Measurements from ENCODE around the gene PNN. TPM values are rescaled to one million over a fixed set of nuclear protein-coding genes. Genes with fewer than 3 reads are reported as not detected.

PNN gene
- total and polyA plus RNA-seq, 10 of the 15 experiments (the other 5 are each of a cell fraction or from before 2014, with no cell fraction given), result 44.2 to 166 (median 91.0) TPM

GRCh38 chr14:39179042-39179441, 4.0 kb downstream of the PNN start:
- Histone ChIP-seq H3K4me2 (ENCODE audit: control insufficient read depth, insufficient read depth) (no peak overlapping the region), H3K27ac (ENCODE audit: control insufficient read depth, insufficient read depth) (no peak overlapping the region), H2AFZ (ENCODE audit: control insufficient read depth, low read depth, low read length) (no peak overlapping the region), H3K36me3 (ENCODE audit: control insufficient read depth in 2 of 2, insufficient read depth in 2 of 2, low read length in 1 of 2) (peaks cover 13 to 46% of the 10 kb centered on the region in 2 experiments), H3K79me2 (ENCODE audit: control insufficient read depth, insufficient read depth, low read length) (peaks cover 36% of the 10 kb centered on the region), H4K20me1 (ENCODE audit: control insufficient read depth, insufficient read depth) (no peaks in the 10 kb centered on the region), H3K27me3 (replicated peaks in 1 of 2; ENCODE audit: control insufficient read depth in 2 of 2, insufficient read depth in 2 of 2, low read length in 1 of 2) (no peaks in the 10 kb centered on the region), H3K9ac (ENCODE audit: control insufficient read depth, insufficient read depth, low read length) (no peak overlapping the region), H3K4me3 (no peak overlapping the region), H3K9me3 (replicated peaks; ENCODE audit: control insufficient read depth, insufficient read depth, low read length) (no peaks in the 10 kb centered on the region), H3K4me1 (ENCODE audit: control insufficient read depth, insufficient read depth, low read length) (peaks cover 3% of the 10 kb centered on the region)
- DNase-seq (ENCODE audit: low read depth, low spot score) (no peak), FAIRE-seq (no peak), ATAC-seq (no peak)
- intact Hi-C loops (cut with micrococcal nuclease; ENCODE audit: unreplicated experiment), result no loop called here
- ChIA-PET RAD21 (ENCODE audit: unreplicated experiment) (no interaction called here), POLR2A (no interaction called here), SMC1A (ENCODE audit: uncharacterized antibody, unreplicated experiment) (interaction anchor here (0.6 to 1.2 kb wide), 2 partner anchors 13 to 65 kb away, joined by 3 read pairs; partner anchors contain the start of gene GEMIN2), CTCF (no interaction called here)
- BruUV-seq (replicated peaks), result no TSS peak
- in situ Hi-C loops (cut with MboI), result no loop called here
- WGBS (ENCODE audit: insufficient coverage, insufficient replicate concordance, low lambda C conversion rate, missing lambda C conversion rate), result 96% methylated on average over 6 of the region's 6 CpGs
- TF ChIP-seq CHD1 (IDR thresholded peaks at IDR 0.05; ENCODE audit: low read depth, low read length) (no peak), NFIC (IDR thresholded peaks at IDR 0.05; ENCODE audit: low read depth, low read length) (no peak), NBN (IDR thresholded peaks at IDR 0.05) (no peak), MEF2B (IDR thresholded peaks at IDR 0.05; ENCODE audit: partially characterized antibody, poor library complexity, severe bottlenecking) (no peak), SIN3A (IDR thresholded peaks at IDR 0.05; ENCODE audit: low read depth, low read length) (no peak), JUND (IDR thresholded peaks at IDR 0.05; ENCODE audit: low read depth, low read length) (no peak), CHD4 (IDR thresholded peaks at IDR 0.05) (no peak), KLF5 (IDR thresholded peaks at IDR 0.05; ENCODE audit: partially characterized antibody) (no peak)

GRCh38 chr14:39180553-39180952, 5.5 kb downstream of the PNN start:
- no TSS peak for BruUV-seq (replicated peaks)
- peaks cover 30% of the 10 kb centered on the region for H3K79me2 ChIP-seq (ENCODE audit: control insufficient read depth, insufficient read depth, low read length)
- POLR2A ChIA-PET, result interaction anchor here (0.6 to 1.2 kb wide), 2 partner anchors 10 kb away, joined by 3 read pairs; partner anchors contain the start of gene TRAPPC6B
- TF ChIP-seq NRF1 (conservative IDR thresholded peaks at IDR 0.05; ENCODE audit: low read depth, low read length) (no peak), RBBP5 (conservative IDR thresholded peaks at IDR 0.05) (no peak), POU2F2 (IDR thresholded peaks at IDR 0.05; ENCODE audit: borderline replicate concordance, low read depth, low read length) (no peak), FOXK2 (IDR thresholded peaks at IDR 0.05) (0 out of 2 replicates have a peak, but pooled peaks have one; percentile 42), LARP7 (IDR thresholded peaks at IDR 0.05) (no peak), FOS (IDR thresholded peaks at IDR 0.05; ENCODE audit: borderline replicate concordance, extremely low read depth, insufficient read length) (no peak), CTCF (IDR thresholded peaks at IDR 0.05 in 2 of 3, conservative IDR thresholded peaks at IDR 0.05 in 1 of 3; ENCODE audit: control insufficient read depth in 2 of 3, extremely low read depth in 1 of 3, insufficient read depth in 1 of 3, low read depth in 3 of 3, low read length in 3 of 3) (no peak), SREBF2 (IDR thresholded peaks at IDR 0.05; ENCODE audit: low read length) (no peak), CREB1 (IDR thresholded peaks at IDR 0.05; ENCODE audit: low read depth) (no peak), ZNF207 (IDR thresholded peaks at IDR 0.05; ENCODE audit: borderline replicate concordance) (no peak), RFX5 (IDR thresholded peaks at IDR 0.05; ENCODE audit: low read depth, low read length) (no peak), SREBF1 (IDR thresholded peaks at IDR 0.05; ENCODE audit: low read length) (no peak)

More at GRCh38 chr14:39180553-39180952, 5.5 kb downstream of the PNN start:
- CTCF ChIA-PET, result interaction anchor here (0.9 kb wide), 1 partner anchor 245 kb away, joined by 3 read pairs; no protein-coding TSS in a partner anchor
- no peaks in the 10 kb centered on the region for H4K20me1 ChIP-seq (ENCODE audit: control insufficient read depth, insufficient read depth)
- H3K4me1 ChIP-seq (ENCODE audit: control insufficient read depth, insufficient read depth, low read length), result no peaks in the 10 kb centered on the region
- no peak for FAIRE-seq
- H3K36me3 ChIP-seq (ENCODE audit: control insufficient read depth in 2 of 2, insufficient read depth in 2 of 2, low read length in 1 of 2), result peaks cover 13 to 48% of the 10 kb centered on the region in 2 experiments
- intact Hi-C loops (cut with micrococcal nuclease; ENCODE audit: unreplicated experiment), result no loop called here
- WGBS (ENCODE audit: insufficient coverage, insufficient replicate concordance, low lambda C conversion rate, missing lambda C conversion rate), result 90% methylated on average over 5 of the region's 5 CpGs
- in situ Hi-C loops (cut with MboI), result no loop called here
- no peak overlapping the region for H3K27ac ChIP-seq (ENCODE audit: control insufficient read depth, insufficient read depth)
- no peak overlapping the region for H3K9ac ChIP-seq (ENCODE audit: control insufficient read depth, insufficient read depth, low read length)
- no peaks in the 10 kb centered on the region for H3K9me3 ChIP-seq (replicated peaks; ENCODE audit: control insufficient read depth, insufficient read depth, low read length)
- SMC1A ChIA-PET (ENCODE audit: uncharacterized antibody, unreplicated experiment), result interaction anchor here (0.5 to 1.5 kb wide), 2 partner anchors 10 to 78 kb away, joined by 3 to 5 read pairs; partner anchors contain the start of gene SEC23A
- no peaks in the 10 kb centered on the region for H3K27me3 ChIP-seq (replicated peaks in 1 of 2; ENCODE audit: control insufficient read depth in 2 of 2, insufficient read depth in 2 of 2, low read length in 1 of 2)
- no peak overlapping the region for H3K4me3 ChIP-seq
- no peak for DNase-seq (ENCODE audit: low read depth, low spot score)
- no peak for ATAC-seq
- H2AFZ ChIP-seq (ENCODE audit: control insufficient read depth, low read depth, low read length), result no peak overlapping the region
- RAD21 ChIA-PET (ENCODE audit: unreplicated experiment), result interaction anchor here (1.2 kb wide), 1 partner anchor 51 kb away, joined by 3 read pairs; no protein-coding TSS in a partner anchor
- no peak overlapping the region; the same call in 1 of the 2 replicates for H3K4me2 ChIP-seq (ENCODE audit: control insufficient read depth, insufficient read depth)

Measured in GM12878 (cell line).